NCI-H226 (cell line): ENCODE data around the gene HAGHL.

Source experiments
- DNase-seq: peaks from one replicate; pipeline ENCODE4 v3.0.0-alpha.2; 2015

The HAGHL gene

DNA sequence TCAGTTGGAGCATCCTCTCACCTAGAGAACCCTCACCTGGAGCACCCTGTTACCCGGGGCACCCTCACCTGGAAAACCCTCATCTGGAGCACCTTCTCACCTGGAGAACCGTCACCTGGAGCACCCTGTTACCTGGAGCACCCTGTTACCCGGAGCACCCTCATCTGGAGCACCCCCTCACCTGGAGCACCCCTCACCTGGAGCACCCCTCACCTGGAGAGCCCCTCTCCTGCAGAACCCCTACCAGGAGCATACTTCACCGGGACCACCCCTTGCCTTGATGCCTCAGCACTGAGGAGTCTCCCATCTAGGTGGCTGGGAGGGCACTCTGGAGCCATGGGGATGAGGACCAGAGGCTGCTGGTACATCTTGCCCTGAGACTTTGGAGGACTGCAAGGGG, 17.9 kb upstream of the HAGHL start:
- no peak for DNase-seq

DNA sequence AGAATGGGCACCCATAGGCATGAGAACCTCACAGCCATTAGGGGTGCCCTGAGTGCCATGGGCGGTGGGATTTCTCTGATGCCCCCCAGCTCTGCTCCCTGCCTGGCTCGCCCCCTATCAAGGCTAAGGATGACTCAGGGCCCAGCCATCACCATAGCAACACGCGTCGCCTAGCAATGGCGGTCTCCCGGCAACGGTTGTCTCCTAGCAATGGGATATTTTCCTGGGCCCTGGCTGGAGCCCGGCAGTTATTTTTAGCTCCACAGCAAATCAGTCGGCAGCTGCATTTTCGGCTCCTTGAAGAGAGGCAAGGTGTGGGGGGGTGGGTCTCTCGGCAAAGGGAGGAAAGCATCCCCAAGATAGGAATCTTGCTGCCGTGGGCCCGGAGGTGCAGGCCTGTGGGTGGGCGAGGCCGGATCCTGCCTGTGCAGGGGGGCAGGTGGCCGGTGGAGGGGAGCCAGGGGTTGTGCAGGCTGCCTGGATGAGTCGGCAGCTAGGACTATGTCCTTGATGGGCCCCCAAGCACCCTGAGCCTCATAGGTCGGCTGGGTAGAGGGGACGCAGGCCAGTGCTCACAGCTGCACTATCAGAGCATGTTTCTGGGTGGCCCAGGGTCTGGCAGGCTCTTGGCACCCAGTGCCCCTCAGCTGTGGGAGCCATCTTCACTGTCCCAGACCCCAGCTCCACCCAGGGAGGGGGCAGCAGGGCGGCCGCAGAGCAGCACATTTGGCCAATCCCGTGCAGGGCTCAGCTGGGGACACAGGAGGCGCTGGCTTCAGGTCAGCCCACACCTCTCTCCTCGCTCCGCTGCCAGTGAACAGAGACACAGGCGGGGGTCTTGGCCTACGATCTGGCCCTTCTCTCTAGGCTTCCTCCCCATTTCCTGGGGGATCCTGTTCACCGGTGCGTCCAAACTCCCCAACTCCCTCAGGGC, 17.1 kb upstream of the HAGHL start:
- DNase-seq: peak; percentile 48

DNA sequence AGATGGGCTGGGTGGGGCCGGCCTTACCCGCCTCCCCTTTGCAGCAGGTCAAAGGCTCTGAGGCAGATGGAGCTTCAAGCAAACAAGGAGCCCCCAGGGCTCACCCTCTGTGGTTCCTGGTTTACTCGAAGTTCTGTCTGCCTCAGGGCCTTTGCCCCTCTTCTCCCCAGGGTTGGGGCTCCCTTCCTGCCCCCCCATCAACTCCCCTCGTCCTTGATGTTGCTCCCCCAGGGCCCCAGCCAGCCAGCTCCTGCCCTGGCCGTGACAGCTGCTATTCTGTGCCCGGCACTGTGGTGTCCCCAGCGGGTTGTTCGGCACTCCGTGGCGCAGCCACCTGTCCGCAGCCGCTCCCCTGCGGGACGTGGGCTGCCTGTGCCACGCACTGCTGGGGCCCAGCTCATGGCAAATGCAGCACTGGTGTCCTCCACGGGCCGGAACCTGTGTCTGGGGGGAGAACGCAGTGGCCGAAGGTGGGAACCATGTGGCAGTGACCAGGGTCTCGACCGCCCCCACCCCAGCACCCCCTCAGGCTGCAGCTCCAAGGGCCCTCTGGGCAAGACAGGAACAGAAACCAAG, 16.3 kb upstream of the HAGHL start:
- DNase-seq: no peak

DNA sequence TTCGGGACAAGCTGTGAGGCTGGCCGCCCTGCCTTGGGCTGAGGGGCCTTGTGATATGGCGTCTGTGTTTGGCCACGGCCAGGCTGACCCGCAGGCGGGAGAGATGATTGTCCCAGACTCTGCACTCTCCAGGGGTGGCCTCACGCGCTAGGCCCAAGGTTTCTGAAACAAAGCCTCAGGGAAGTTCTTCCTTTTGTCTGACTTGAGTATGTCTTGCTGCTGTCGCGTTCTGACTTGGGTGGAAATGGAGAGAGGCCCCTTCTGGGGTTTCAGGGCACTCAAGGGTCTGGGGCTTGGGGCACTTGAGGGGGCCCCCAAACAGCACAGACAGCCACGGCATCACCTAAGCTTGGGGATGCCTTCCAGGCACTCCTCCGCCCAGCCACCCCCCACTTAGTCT, 15.8 kb upstream of the HAGHL start:
- no peak for DNase-seq

DNA sequence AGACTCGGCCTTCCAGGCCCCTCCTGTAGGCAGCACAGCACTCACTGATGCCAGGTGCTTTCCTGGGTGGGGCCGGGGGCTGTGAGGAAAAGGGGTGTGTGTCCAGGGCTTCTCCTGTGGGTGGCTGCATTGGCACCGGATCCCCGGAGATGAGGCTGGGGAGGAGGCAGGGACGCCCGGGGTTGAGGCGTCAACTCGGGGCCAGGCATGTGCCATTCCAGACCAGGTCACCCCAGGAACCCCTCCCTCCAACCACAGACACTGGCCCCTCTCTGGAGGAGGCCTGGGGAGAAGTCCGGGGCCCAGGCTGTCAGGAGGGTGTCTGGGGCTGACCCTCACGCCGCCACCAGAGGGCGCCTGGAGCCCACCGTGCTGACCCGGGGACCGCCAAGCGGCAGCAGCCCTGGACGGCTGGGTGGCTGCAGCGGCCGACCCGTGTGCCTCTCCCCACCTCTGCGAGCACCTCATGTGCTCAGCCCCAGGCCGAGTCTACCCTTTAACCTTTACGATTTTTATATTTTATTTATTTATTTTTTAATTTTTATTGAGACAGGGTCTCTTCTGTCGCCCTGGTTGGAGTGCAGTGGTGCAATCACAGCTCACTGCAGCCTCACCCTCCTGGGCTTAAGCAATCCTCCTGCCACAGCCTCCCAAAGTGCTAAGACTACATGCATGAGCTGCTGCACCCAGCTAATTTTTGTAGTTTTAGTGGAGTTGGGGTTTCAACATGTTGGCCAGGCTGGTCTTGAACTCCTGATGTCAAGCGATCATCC, 15.2 kb upstream of the HAGHL start:
- peak; percentile 37 for DNase-seq

DNA sequence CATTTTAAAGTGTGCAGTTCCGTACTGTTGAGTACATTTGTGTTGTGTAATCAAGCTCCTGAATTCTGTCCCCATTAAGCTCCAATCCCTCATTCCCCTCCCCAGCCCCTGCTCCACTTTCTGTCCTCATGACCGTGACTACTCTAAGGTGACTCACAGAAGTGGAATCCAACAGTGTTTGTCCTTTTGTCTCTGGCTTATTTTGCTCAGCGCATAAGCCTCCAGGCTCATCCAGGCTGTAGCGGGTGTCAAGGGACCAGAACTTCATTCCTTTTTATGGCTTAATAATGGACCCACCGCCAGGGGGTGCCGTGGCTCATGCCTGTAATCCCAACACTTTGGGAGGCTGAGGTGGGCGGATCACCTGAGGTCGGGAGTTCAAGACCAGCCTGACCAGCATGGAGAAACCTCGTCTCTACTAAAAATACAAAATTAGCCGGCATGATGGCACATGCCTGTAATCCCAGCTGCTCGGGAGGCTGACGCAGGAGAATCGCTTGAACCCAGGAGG, 14.1 kb upstream of the HAGHL start:
- peak; percentile 66 for DNase-seq

DNA sequence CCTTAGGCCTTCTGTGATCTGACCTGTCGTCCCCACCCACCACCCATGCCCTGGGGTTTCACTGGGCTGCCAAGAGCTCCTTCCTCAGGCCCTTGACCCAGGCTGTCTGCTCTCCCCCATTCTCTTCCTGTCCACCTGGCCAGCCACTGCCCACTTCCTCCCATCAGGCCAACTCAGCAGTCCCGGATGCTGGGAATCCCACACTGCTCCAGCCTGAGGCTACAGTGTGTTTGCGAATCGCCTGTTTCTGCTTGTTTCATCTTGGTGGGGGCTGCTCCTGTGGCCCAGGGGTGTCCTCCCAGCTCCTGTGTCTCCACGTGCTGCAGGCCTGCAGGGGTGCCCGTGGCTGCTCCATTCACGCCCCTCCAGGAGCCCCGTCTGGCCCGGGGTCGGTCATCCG, 12.8 kb upstream of the HAGHL start:
- peak; percentile 80 for DNase-seq

DNA sequence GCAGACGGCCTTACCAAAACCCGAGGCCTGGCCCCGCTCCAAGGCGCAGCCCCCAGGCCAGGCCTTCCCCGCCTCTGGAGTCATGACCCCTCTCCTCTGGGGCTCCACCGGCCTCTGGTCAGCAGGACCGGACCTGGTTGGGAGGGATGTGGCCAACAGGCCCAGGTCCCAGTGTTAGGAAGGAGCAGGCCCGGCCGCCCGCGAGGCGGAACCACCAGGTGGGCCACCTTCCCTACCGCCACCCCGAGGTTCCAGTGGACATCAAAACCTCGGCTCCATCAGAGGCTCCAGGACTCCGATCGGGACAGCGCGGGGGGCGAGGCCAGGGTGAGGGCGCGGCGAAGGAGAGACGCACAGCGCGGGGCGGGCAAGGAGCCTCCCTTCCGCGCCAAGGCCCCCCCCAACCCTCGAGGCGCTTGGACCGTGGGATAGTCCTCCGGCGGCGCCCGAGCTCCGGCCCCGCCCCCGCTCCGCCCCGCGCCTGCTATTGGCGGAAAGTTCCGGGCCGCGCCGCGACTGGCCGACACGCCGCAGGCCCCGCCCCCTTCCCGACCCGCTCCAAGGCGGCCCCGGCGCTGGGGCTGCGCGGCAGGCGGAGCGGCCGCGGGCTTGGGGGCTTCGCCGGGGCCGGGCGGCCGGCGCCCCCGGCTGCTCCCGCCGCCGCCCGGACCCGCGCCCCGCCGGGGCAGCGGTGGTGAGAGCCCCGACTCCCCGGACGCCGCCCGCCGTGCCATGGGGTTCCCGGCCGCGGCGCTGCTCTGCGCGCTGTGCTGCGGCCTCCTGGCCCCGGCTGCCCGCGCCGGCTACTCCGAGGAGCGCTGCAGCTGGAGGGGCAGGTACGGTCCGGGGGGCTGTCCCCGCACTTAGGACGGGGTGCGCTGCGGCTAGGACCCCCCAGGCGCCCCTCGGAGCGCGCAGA, 12.1 kb upstream of the HAGHL start, which contains the start of gene METRN:
Gene METRN, plus strand, starts transcription at position 561 of the 919 bp plus-strand sequence. Its CDS starts 172 bp downstream, at position 733.
- DNase-seq: peak; percentile 86

DNA sequence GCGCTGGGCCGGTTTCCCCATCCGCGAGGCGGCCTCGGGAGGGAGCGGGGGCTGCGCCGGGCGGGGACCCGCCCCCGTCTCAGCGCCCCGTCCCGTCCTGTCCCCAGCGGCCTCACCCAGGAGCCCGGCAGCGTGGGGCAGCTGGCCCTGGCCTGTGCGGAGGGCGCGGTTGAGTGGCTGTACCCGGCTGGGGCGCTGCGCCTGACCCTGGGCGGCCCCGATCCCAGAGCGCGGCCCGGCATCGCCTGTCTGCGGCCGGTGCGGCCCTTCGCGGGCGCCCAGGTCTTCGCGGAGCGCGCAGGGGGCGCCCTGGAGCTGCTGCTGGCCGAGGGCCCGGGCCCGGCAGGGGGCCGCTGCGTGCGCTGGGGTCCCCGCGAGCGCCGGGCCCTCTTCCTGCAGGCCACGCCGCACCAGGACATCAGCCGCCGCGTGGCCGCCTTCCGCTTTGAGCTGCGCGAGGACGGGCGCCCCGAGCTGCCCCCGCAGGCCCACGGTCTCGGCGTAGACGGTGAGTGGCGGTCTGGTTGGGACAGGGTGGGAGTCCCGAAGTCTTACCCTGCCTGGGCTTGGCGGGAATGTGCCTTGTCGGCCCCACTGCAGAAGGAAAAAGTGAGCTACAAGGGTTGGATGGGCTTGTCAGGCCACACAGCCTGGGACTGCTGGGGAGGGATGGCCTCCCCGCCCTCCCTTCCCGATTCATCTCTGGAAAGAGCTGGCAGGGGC, 11.3 kb upstream of the HAGHL start:
- DNase-seq: peak; percentile 31

DNA sequence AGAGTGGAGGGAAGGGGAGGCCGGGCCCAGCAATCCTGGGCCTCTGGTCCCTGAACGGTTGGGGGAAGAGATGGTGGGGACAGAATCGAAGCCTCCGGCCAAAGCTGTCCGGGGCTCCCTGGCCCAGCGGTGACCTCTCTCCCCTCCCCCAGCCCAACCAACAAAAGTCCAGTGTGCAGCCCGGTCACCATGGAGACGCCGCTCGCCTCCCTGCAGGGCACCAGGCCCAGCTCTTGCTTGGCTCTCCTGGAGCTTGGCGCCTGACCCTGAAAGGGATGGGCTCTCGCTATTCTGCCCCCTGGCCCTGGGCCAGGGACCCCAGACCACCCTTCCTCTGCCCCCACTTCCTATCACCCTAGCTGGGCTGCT, 10.7 kb upstream of the HAGHL start:
- peak; percentile 9 for DNase-seq

DNA sequence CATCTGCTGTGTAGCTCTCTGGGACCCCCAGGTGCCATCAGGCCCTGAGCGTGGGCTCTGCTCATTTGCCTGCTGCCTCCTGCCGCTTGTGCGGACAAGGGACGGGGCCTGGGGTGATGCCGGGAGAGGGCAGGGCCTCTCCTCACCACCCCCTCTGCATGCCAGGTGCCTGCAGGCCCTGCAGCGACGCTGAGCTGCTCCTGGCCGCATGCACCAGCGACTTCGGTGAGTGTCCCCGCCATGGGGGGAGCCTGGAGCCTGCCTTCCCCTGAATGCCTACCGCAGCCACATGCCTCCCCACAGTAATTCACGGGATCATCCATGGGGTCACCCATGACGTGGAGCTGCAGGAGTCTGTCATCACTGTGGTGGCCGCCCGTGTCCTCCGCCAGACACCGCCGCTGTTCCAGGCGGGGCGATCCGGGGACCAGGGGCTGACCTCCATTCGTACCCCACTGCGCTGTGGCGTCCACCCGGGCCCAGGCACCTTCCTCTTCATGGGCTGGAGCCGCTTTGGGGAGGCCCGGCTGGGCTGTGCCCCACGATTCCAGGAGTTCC, 10.1 kb upstream of the HAGHL start:
- DNase-seq: no peak

DNA sequence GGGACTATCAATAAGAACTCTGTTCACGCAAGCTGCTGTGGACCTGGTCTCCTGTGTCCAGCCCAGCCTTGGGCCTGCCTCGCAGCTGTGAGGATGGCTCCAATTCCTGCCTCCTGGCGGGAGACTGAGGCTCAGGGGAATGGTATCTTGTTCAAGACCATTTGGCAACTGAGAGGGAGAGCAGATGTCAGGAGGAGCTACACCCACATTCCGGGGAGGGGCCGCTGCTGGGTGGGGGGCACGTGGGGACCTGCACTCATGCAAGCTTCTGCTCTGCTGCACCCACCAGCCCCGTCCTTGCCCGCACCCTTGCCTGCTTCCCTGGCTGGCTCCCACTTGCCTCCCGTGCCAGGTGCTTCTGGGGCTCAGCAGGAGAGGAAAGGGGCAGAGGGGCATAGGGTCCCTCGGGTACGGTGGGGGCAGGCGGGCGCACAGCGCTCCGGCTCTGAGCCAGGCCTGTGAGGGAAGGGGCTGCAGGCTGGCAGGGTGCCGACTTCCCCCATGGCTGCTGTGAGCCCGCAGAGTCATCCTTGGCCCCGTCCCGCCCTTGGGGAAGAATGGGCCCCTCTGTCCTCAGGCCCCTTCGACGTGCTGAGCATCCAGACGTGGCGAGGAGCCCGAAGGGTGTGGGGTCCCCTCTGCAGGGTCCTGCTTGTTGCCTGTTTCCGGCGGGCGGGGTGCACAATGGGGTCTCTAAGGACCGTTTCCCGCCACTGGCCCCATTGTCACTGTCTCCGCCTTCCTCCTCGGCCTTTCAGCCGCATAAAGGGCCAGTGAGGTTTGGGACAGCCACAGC, 9.3 kb upstream of the HAGHL start:
- no peak for DNase-seq

DNA sequence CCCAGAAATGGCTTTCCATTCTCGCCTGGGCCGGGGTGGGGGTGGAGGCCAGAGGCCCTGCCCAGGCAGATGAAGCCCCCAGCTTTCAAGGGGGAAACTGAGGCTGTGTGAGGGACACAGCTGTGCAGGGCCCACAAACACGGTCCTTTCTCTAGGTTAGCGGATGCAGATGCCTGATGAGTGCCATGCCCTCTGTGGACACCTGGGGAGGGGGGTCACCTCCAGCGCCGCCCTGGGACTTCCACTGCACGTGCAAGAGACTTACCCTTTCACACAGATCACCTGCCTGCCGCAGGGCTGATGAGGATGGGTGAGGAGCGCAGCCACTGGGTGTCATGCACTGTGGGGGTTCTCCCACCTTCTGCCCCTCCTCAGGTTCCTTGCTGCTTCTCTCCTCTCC, 8.5 kb upstream of the HAGHL start:
- DNase-seq: no peak

DNA sequence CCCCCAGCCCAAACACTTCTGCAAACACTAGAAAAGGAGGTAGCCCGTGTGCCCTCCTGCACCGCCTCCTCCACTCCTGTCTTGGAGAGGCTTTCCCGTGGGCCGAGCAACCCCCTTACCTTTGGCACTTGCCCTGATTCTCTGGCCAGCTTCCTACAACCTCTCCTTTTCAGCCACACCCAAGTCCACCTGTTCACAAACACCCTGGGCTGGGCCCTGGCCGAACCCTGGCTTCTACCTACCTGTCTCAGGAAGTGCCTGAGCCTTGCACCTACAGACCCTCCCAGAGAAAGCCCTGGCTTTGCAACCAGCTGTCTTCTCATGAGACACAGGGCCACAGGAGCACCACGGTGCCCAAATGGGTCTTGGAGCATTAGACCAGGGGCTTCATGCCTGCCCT, 8.0 kb upstream of the HAGHL start:
- no peak for DNase-seq

DNA sequence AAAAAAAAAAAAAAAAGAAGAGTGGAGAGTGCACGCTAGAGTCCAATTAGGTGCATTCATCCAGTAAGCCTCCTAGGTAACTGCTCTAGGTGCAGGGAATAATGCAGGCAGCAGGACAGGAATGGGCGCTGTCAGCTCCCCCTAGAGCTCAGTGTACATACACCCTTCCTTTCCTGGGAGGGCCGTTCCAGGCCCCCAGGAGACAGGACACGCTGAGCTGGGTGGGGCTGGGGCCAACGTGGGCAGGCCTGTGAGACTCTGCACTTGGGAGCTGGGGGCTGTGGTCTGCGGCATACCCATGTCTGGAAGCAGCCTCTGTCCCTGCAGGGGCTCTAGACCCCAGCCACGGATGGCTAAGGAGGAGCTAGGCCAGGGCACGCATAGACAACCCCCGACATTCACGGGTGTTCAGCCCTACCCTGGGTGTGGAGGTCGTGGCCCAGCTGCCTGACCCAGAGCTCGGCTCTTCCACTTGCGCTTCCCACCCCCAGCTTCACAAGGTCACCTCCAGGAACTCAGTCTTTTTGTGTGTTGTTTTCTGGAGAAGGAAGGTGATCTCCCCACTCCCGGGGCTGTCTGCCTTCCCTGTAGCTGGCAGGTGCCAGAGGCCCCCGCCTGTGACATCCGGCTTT, 7.0 kb upstream of the HAGHL start:
- DNase-seq: peak; percentile 44

DNA sequence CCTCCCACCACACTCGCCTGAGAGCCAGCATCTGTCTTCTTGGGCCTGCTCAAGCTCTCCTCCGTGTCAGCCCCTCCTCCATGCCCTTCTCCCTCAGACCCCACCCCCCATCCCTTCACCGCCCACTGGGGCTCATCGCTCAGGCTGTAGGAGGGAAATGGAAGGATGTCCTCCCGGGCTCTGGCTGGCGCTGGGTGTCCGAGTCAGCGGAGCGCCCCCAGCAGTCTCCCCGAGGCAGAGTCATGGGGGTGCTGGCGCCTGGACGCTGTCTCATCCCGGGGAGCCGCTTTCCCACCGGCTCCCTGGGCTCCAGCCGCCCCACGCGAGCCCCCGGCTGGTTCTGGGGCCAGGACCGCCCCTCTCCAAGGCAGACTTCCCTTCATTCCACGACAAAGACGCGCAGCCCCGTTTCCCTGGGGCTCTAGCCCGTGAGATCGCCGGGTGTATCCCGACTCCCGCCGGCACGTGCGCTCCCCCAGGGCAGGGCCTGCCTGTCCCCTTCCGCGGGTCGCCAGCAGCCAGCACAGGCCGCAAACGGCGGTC, 6.4 kb upstream of the HAGHL start:
- peak; percentile 82 for DNase-seq

DNA sequence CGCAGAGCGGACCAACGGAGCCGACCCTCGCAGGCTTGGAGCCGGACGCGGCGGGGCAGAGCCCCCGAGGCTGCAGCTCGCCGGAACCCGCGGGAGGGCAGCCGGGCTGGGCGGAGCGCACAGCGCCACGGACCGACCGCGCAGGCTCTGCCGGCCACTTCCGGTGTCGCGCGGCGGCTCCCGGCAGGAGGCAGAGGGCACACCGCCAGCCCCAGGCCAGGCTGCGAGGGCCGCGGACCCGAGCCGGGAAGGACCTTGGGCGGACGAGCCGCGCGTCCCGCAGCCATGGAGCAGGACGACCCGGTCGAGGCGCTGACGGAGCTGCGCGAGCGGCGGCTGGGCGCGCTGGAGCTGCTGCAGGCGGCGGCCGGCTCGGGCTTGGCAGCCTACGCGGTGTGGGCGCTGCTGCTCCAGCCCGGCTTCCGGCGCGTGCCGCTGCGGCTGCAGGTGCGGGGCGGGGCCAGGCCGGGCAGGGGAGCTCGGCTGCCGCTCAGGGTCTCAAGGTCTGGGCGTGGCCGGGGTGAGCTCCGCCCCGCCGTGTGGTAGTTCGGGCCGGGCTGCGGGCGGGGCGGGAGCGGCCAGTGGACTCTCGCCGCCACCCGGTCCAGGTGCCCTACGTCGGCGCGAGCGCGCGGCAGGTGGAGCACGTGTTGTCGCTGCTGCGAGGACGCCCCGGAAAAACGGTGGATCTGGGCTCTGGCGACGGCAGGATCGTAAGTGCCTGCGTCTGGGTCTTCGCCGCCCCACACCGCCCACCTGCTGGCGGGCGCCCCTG, 5.7 kb upstream of the HAGHL start, which contains the start of gene ANTKMT:
Gene ANTKMT, plus strand, starts transcription at position 157 of the 775 bp plus-strand sequence. Its CDS starts 129 bp downstream, at position 286.
- peak; percentile 87 for DNase-seq

DNA sequence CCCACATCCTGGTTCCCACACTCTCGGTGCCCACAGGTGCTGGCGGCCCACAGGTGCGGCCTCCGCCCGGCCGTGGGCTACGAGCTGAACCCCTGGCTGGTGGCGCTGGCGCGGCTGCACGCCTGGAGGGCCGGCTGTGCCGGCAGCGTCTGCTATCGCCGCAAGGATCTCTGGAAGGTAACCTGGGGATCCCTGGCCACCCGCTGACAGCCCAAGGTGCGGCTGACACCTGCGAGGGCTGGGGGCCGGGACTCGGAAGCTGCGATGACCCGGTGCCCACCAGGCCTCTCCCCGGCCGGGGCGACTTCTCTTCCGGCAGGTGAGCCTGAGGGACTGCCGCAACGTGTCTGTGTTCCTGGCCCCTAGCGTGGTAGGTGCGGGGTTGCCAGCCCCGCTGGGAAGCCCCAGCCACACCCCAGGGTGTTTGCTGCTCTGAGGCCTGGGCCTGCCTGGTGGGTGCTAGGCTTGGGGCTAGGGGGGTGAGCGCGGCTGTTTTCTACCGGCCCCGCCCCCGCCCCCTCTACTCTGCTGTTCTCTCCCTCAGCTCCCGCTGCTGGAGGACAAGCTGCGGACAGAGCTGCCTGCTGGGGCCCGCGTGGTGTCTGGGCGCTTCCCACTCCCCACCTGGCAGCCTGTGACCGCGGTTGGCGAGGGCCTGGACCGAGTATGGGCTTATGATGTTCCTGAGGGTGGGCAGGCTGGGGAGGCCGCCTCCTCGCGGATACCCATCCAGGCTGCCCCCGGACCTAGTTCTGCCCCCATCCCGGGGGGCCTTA, 5.0 kb upstream of the HAGHL start:
- no peak for DNase-seq
